ENCODE results near the gene LAMB3.
A peak's percentile ranks its signal among the peaks of the same experiment; 100 is the strongest.

Gene LAMB3

GRCh38 chr1:209630383-209631225 lies 21.6 kb downstream of the LAMB3 start:
- no peak for DNase-seq

- DNase-seq: no peak
Observed at GRCh38 chr1:209629621-209630382, 22.4 kb downstream of the LAMB3 start.

DNA sequence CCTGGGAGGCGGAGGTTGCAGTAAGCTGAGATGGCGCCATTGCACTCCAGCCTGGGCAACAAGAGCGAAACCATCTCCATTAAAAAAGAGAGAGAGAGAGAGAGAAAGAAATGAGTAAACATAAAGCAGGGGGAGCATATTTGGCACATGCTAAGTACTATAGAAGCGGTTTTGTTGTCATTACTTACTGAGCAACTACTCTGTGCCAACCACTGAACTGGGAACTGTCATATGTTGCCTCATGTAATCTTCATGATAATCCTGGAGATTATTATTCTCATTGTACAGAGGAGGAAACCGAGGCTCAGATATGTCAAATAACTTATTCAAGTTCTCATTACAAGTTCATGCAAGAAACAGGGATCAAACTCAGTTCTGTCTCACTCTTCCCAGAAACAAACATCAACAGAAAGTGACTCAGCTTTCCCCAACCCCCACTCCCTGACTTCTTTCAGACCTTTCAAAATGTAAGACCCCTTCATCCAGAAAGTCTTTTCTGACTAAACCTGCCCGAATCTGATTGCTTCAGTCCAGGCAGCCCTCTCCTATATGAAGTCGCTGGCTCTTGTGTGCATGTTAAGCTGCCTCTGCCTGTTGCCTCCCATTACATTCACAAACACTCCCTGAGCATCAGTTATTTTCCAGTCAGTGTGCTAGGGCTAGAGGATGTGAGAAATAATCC lies 23.5 kb downstream of the LAMB3 start:
- no peak for DNase-seq

- peak; percentile 86 for DNase-seq
Observed at GRCh38 chr1:209627732-209628196, 24.5 kb downstream of the LAMB3 start.

GRCh38 chr1:209627027-209627731 lies 25.0 kb downstream of the LAMB3 start:
- DNase-seq: no peak

DNA sequence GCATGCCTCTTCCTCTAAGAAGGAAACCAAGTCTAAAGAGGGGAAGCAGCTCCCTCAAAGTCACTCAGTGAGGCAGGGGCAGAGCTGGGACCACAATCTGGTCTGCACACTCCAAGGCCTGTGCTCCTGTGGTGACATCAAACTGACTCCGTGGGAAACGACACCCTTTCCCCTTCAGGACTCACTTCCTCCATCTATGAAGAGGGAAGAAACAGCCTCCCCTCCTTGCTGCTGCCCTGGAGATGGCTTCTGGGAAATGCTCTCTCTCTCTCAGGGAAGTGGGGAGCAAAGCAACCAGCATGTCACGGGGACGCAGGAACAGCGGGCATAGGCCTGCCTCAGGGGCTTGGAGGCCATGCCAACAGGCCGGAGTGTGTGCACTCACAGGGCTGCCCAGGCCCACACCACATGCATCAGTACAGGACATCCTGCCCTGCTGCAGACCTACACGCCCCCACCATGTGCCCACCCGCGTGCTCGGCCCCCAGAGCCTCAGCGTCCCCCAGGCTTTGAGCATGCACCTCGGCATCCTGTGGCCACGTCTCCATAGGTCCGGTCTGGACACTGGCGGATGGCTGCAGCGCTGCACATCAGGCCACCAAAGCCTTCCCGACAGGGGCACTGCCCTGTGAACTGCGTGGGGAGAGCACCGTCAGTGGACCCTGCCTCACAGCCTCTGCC lies 25.7 kb downstream of the LAMB3 start:
- DNase-seq: no peak

- DNase-seq: peak; percentile 49
Observed at GRCh38 chr1:209625791-209626285, 26.4 kb downstream of the LAMB3 start.

GRCh38 chr1:209624558-209625549 lies 27.4 kb downstream of the LAMB3 start:
- no peak for DNase-seq

DNA sequence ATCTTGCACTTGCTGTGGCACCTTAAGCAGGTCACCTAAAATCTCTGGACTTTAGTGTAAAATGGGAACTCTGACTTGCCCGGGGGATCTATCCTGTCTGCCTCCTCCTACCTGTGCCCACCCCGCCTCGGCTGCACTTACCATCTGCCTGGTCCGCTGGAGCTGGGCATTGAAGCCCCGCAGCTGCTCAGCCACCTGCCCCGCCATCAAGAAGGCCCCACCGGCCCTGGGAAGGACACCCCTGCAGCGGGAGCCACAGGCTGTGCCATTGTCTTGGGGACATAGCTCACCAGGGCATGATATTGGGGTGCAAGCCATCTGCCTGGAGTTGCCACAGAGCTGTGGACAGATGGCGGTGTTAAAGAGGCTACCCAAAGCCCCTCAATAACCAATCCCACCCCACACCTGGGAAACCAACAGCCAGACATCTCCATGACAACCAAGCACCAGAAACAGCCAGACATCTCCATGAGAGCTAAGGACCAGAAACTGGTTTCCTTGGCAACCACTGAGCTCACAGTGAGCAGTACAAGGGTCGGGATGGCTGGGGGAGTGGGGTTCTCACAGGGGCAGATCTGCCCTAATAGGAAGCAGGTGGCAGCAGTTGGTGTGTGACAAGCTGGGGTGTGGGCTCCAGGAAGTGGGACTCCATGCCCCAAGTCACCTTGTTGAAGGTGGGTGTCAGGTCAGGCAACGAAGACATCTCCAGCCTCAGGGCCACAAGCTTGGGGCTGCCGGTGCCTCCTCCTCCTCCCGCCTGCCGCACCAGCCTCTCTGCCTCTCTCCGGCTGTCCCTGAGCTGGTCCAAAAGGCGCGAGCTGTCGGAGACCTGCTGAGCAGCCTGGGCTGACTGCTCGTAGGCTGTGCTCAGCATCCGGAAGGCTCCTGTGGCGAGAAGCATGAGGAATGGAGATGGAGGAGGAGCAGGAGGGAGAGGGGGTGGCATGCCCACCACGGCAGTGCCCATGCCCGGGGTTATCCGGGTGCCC lies 29.1 kb downstream of the LAMB3 start:
- no peak for DNase-seq

- DNase-seq: no peak
Observed at GRCh38 chr1:209621741-209622655, 30.2 kb downstream of the LAMB3 start.

- no peak for DNase-seq
Observed at GRCh38 chr1:209621286-209621685, 30.9 kb downstream of the LAMB3 start.

DNA sequence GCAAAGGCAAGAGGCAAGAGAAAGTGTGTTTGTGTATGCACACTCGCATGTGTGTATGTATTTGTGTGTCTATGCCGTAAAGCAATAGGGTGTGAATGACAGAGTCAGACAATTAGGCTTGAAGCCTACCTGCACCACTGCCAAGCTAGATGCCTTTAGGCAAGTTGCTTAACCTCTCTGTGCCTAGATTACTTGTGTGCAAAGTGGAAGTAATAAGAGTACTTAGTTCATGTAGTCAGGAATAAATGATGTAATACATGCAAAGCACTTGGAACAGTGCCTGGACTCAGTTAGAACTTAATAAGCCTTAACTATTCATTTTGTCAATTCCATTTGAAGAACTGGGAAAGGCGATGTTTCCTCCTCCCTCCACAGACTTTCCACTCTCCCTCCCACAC lies 31.7 kb downstream of the LAMB3 start:
- no peak for DNase-seq

DNA sequence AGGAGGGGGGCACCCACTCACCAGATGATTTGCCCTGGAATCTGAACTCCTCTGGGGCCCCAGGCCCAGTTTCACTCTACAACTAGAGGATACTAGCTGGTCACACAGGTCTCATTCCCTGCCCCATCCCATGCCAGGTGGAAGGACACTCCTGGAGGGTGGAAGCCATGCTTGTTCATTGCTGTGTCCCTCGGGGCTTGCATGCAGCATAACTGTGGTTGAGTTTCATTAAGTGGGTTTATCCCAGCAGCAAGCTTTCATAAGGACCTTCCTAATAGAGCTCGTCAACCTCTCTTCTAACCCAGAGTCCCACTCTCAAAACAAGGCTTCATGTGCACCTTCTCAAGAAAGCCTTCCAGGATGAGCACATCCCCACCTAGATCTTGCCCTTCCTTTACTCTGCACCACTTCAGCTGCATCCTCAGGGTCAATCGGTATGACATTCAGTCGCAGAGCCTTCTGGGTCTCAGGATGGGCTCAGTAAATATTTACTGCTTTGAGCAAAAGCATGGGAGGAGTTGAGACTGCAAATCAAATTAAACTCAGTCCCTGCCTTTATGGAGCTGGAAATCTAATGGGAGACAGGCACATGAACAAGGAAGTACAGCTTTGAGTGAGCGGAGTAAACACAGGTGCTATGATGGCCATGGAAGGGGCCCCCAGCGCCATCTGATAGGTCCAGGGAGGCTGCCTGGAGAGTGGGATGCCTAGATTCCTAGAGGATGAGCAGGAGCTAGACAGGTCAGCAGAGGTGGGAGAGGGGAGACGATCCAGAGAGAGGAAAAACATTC lies 32.3 kb downstream of the LAMB3 start:
- no peak for DNase-seq

GRCh38 chr1:209618756-209619420 lies 33.3 kb downstream of the LAMB3 start:
- peak; percentile 35 for DNase-seq

- DNase-seq: no peak
Observed at GRCh38 chr1:209618291-209618690, 33.9 kb downstream of the LAMB3 start.

GRCh38 chr1:209617755-209618154 lies 34.5 kb downstream of the LAMB3 start:
- no peak for DNase-seq

Data from right hindlimb (tissue), 1 donor.